IMR-90 (cell line): ENCODE data around the gene BACE1-AS. TPM values are rescaled to one million over a fixed set of nuclear protein-coding genes. Genes with fewer than 3 reads are reported as not detected.

Experiments
- ATAC-seq: fragments of 200-7000 bp; cut with Tn5 transposase; 2 replicates; pipeline ENCODE4 v1.9.1; 2020; ENCODE audit warnings: low read depth, mild to moderate bottlenecking, moderate library complexity
- BruUV-seq: library from RNA; stranded (reverse); fragments of 400-500 nt; replicated peaks from 2 replicates; lab custom pipeline; 2021; lab: Mats Ljungman, UMichigan
- CTCF ChIA-PET: fragments of 300-600 bp; formaldehyde crosslinking; extraction: SDS; loops from one replicate; lab custom pipeline; 2021; ENCODE audit warnings: antibody characterized with exemption; lab: Yijun Ruan, JAX
- POLR2A ChIA-PET: fragments of 300-600 bp; sonication (Branson Sonifier 250); formaldehyde crosslinking; loops from one replicate; lab custom pipeline; 2022; ENCODE audit warnings: antibody characterized with exemption; ENCODE audit not compliant: unreplicated experiment; lab: Charles Lee
- DNase-seq: peaks from one replicate; pipeline ENCODE4 v3.0.0; 2013
- H2AFZ ChIP-seq: replicated peaks from 2 replicates; pipeline ENCODE3; 2013; ENCODE audit warnings: low read length, mild to moderate bottlenecking; ENCODE audit not compliant: poor library complexity
- H2AK5ac ChIP-seq: 2 replicates; pipeline ENCODE4 v1.6.1; 2013; ENCODE audit warnings: low read depth, low read length, inconsistent platforms
- H2AK9ac ChIP-seq: replicated peaks from 2 replicates; pipeline ENCODE3; 2013; ENCODE audit warnings: mild to moderate bottlenecking, low read depth, low read length, moderate library complexity; ENCODE audit not compliant: poor library complexity
- H2BK120ac ChIP-seq: 2 replicates; pipeline ENCODE4 v1.6.1; 2013; ENCODE audit warnings: low read depth, low read length, inconsistent platforms
- H2BK15ac ChIP-seq: 3 replicates; pipeline ENCODE4 v1.6.1; 2013; ENCODE audit warnings: low read depth, low read length, inconsistent platforms
- H2BK20ac ChIP-seq: 2 replicates; pipeline ENCODE4 v1.6.1; 2013; ENCODE audit warnings: low read depth, mild to moderate bottlenecking, inconsistent platforms, low read length, moderate library complexity
- H2BK5ac ChIP-seq: 2 replicates; pipeline ENCODE4 v1.6.1; 2013; ENCODE audit warnings: mild to moderate bottlenecking, low read depth, low read length, inconsistent platforms; ENCODE audit not compliant: poor library complexity, severe bottlenecking
- H3K14ac ChIP-seq: replicated peaks from 2 replicates; pipeline ENCODE4 v1.6.1; 2013; ENCODE audit warnings: low read depth, low read length, inconsistent platforms
- H3K18ac ChIP-seq: 2 replicates; pipeline ENCODE4 v1.6.1; 2013; ENCODE audit warnings: low read depth, low read length, control low read depth
- H3K23ac ChIP-seq: 2 replicates; pipeline ENCODE4 v1.6.1; 2013; ENCODE audit warnings: low read depth, low read length, inconsistent platforms
- H3K27ac ChIP-seq: 2 replicates; pipeline ENCODE4 v1.5.1; 2013; ENCODE audit warnings: mild to moderate bottlenecking, control low read depth, low read length; ENCODE audit not compliant: insufficient read depth
- H3K27me3 ChIP-seq: 2 replicates; pipeline ENCODE4 v1.6.1; 2013; ENCODE audit warnings: low read length; ENCODE audit not compliant: control insufficient read depth, insufficient read depth
- H3K36me3 ChIP-seq: 2 replicates; pipeline ENCODE4 v1.6.1; 2013; ENCODE audit warnings: low read length, mixed read lengths; ENCODE audit not compliant: control insufficient read depth, insufficient read depth
- H3K4ac ChIP-seq: 2 replicates; pipeline ENCODE4 v1.6.1; 2013; ENCODE audit warnings: low read depth, low read length, inconsistent platforms
- H3K4me1 ChIP-seq: 2 replicates; pipeline ENCODE4 v1.6.1; 2013; ENCODE audit warnings: low read length, mixed read lengths; ENCODE audit not compliant: control insufficient read depth, insufficient read depth
- H3K4me2 ChIP-seq: 2 replicates; pipeline ENCODE4 v1.6.1; 2013; ENCODE audit warnings: low read depth, mild to moderate bottlenecking, control low read depth, low read length, moderate library complexity
- H3K4me3 ChIP-seq: 2 replicates; pipeline ENCODE4 v1.5.1; 2013; ENCODE audit warnings: low read depth, mild to moderate bottlenecking, control low read depth, low read length, moderate library complexity; ENCODE audit not compliant: insufficient read depth
- H3K56ac ChIP-seq: 2 replicates; pipeline ENCODE4 v1.6.1; 2013; ENCODE audit warnings: low read length, inconsistent platforms; ENCODE audit not compliant: insufficient read depth; ENCODE audit errors: extremely low read depth
- H3K79me1 ChIP-seq, 2 experiments: 2 replicates each; pipeline ENCODE4 v1.6.1; 2013; ENCODE audit warnings: low read length in 2 of 2, inconsistent platforms in 1 of 2, low read depth in 1 of 2
- H3K9ac ChIP-seq: 2 replicates; pipeline ENCODE4 v1.6.1; 2013; ENCODE audit warnings: low read depth, low read length, control low read depth
- H3K9me1 ChIP-seq: 2 replicates; pipeline ENCODE4 v1.6.1; 2013; ENCODE audit warnings: low read length, inconsistent platforms; ENCODE audit not compliant: insufficient read depth
- H3K9me3 ChIP-seq: 2 replicates; pipeline ENCODE4 v1.6.1; 2013; ENCODE audit warnings: low read length; ENCODE audit not compliant: control insufficient read depth, insufficient read depth
- H4K20me1 ChIP-seq: 2 replicates; pipeline ENCODE4 v1.6.1; 2013; ENCODE audit warnings: low read length, inconsistent platforms; ENCODE audit not compliant: insufficient read depth
- H4K5ac ChIP-seq: 2 replicates; pipeline ENCODE4 v1.6.1; 2013; ENCODE audit warnings: mild to moderate bottlenecking, low read depth, low read length, control low read depth
- H4K8ac ChIP-seq, 2 experiments: 2 replicates each; pipeline ENCODE4 v1.6.1; 2013; ENCODE audit warnings: low read depth in 2 of 2, low read length in 2 of 2, control low read depth in 1 of 2, inconsistent platforms in 1 of 2
- H4K91ac ChIP-seq: 2 replicates; pipeline ENCODE4 v1.6.1; 2013; ENCODE audit warnings: low read depth, low read length, inconsistent platforms; ENCODE audit not compliant: insufficient read depth
- BHLHE40 ChIP-seq: fragments of 150-350 bp; IDR thresholded peaks from 2 replicates; pipeline ENCODE4 v1.6.1; 2016; ENCODE audit warnings: mild to moderate bottlenecking, low read depth, low read length
- CTCF ChIP-seq: conservative IDR thresholded peaks from 2 replicates; pipeline ENCODE4 v1.5.1; 2012; ENCODE audit warnings: mild to moderate bottlenecking, low read depth, low read length, improper control_type of control experiment
- ELK1 ChIP-seq: fragments of 150-350 bp; IDR thresholded peaks from 2 replicates; pipeline ENCODE4 v1.6.1; 2016; ENCODE audit warnings: low read depth, mild to moderate bottlenecking, low read length, moderate library complexity, borderline replicate concordance
- MAFK ChIP-seq: IDR thresholded peaks from 2 replicates; pipeline ENCODE4 v1.6.1; 2012; ENCODE audit warnings: low read depth, low read length, improper control_type of control experiment
- MAZ ChIP-seq: IDR thresholded peaks from 2 replicates; pipeline ENCODE4 v1.6.1; 2012; ENCODE audit warnings: low read depth, mild to moderate bottlenecking, low read length, improper control_type of control experiment, moderate library complexity, borderline replicate concordance
- MXI1 ChIP-seq: IDR thresholded peaks from 2 replicates; pipeline ENCODE4 v1.6.1; 2012; ENCODE audit warnings: low read depth, mild to moderate bottlenecking, low read length, moderate library complexity, borderline replicate concordance
- NFE2L2 ChIP-seq: fragments of 150-350 bp; IDR thresholded peaks from 2 replicates; pipeline ENCODE4 v1.6.1; 2016; ENCODE audit warnings: low read depth, mild to moderate bottlenecking, low read length
- POLR2A ChIP-seq: IDR thresholded peaks from 2 replicates; pipeline ENCODE4 v1.6.1; 2012; ENCODE audit warnings: mild to moderate bottlenecking, low read depth, low read length
- RAD21 ChIP-seq: IDR thresholded peaks from 2 replicates; pipeline ENCODE4 v1.6.1; 2012; ENCODE audit warnings: low read length, improper control_type of control experiment
- RCOR1 ChIP-seq: IDR thresholded peaks from 2 replicates; pipeline ENCODE4 v1.6.1; 2012; ENCODE audit warnings: mild to moderate bottlenecking, low read length, improper control_type of control experiment; ENCODE audit not compliant: insufficient replicate concordance
- RFX5 ChIP-seq: IDR thresholded peaks from 2 replicates; pipeline ENCODE4 v1.8.0; 2012; ENCODE audit warnings: low read depth, mild to moderate bottlenecking, low read length, moderate library complexity
- WGBS, 2 experiments: methylation state at CpG; one replicate each; pipeline versions ENCODE4 v1.1.5 to v1.1.7; 2013; ENCODE audit warnings: missing lambda C conversion rate in 2 of 2; ENCODE audit not compliant: insufficient read length in 1 of 2; ENCODE audit errors: extremely low coverage in 2 of 2; 5-methylcytosine and 5-hydroxymethylcytosine counted together
- dilution Hi-C: fragments of 300-500 bp; cut with HindIII; formaldehyde crosslinking; loops from one replicate; pipeline ENCODE4 v1.14.3; 2018; ENCODE audit warnings: low sequenced_read_pairs; ENCODE audit not compliant: unreplicated experiment
- in situ Hi-C: fragments of 300-500 bp; cut with MboI; formaldehyde crosslinking; loops from 3 replicates; pipeline ENCODE4 v1.14.3; 2019; ENCODE audit warnings: low sequenced_read_pairs, inconsistent platforms, mixed read lengths
- intact Hi-C: fragments of 100-400 bp; cut with micrococcal nuclease; formaldehyde crosslinking; loops from 2 replicates; pipeline ENCODE4 v1.10.0; 2022
- polyA plus RNA-seq, 3 experiments: library from polyadenylated mRNA; depleted of rRNA; stranded (reverse); fragments of >200 nt; gene quantifications; 2 replicates each; pipeline ENCODE4 v1.2.3, GENCODE V29; 2012; ENCODE audit warnings: low replicate concordance in 1 of 3
- total RNA-seq: library from RNA; depleted of rRNA; stranded (reverse); fragments of >200 nt; gene quantifications from 2 replicates; pipeline ENCODE4 v1.2.3, GENCODE V29; 2012

Gene BACE1-AS
- total and polyA plus RNA-seq, 2 of the 4 experiments (the other 2 are of a cell fraction) = 2.7 to 2.9 TPM

- no peak overlapping the region for H3K23ac ChIP-seq
- no peak overlapping the region for H3K27ac ChIP-seq
- H2BK120ac ChIP-seq = no peak overlapping the region
- no TSS peak for BruUV-seq
- H2AK9ac ChIP-seq = no peak overlapping the region
- H4K20me1 ChIP-seq = no peaks in the 10 kb centered on the region
- no peaks in the 10 kb centered on the region for H3K27me3 ChIP-seq
- H2AFZ ChIP-seq = no peak overlapping the region
- H2BK20ac ChIP-seq = no peak overlapping the region
- no peak overlapping the region for H2AK5ac ChIP-seq
- H3K18ac ChIP-seq = no peak overlapping the region
- ATAC-seq (no peak), DNase-seq (no peak)
- no peak overlapping the region for H2BK5ac ChIP-seq
- H3K4me2 ChIP-seq = no peak overlapping the region
- H3K9ac ChIP-seq = no peak overlapping the region
- WGBS, 2 experiments = 95% methylated on average over 2 of the region's 2 CpGs; no CpG with 5 or more reads in 1 of the 2 experiments
- H3K79me1 ChIP-seq = no peaks in the 10 kb centered on the region
- dilution Hi-C loops = no loop called here
- no peak overlapping the region for H3K4me3 ChIP-seq
- H4K8ac ChIP-seq = no peak overlapping the region
- no peak overlapping the region for H4K5ac ChIP-seq
- TF ChIP-seq RAD21 (no peak), RFX5 (no peak), MAFK (no peak), ELK1 (no peak), BHLHE40 (no peak), NFE2L2 (no peak), RCOR1 (no peak), MAZ (no peak), MXI1 (no peak), POLR2A (no peak), CTCF (no peak)
- H3K9me3 ChIP-seq = no peaks in the 10 kb centered on the region
- H3K56ac ChIP-seq = no peak overlapping the region
- H3K9me1 ChIP-seq = peaks cover 8% of the 10 kb centered on the region
- in situ Hi-C loops = no loop called here
- intact Hi-C loops = no loop called here
- CTCF ChIA-PET = interaction anchor here (0.7 kb wide), 1 partner anchor 11 kb away, joined by 3 read pairs; no protein-coding TSS in a partner anchor
- H3K4me1 ChIP-seq = no peaks in the 10 kb centered on the region
- no peak overlapping the region for H3K14ac ChIP-seq
- no peak overlapping the region for H4K91ac ChIP-seq
- peaks cover 48% of the 10 kb centered on the region for H3K36me3 ChIP-seq
- no peak overlapping the region for H3K4ac ChIP-seq
- POLR2A ChIA-PET = no interaction called here
- no peak overlapping the region for H2BK15ac ChIP-seq
Measured at GRCh38 chr11:117292616-117293015, 1.5 kb downstream of the BACE1-AS start.
